ENCODE measurements around the gene CPSF4L. TPM values are rescaled to one million over a fixed set of nuclear protein-coding genes. Genes with fewer than 3 reads are reported as not detected.

Gene CPSF4L
- total RNA-seq, 4 donors from 2014 or later: not detected

GRCh38 chr17:73211745-73212144, 49.9 kb downstream of the CPSF4L start:
- no peak overlapping the region for H3K4me3 ChIP-seq
- H3K4me1 ChIP-seq: no peaks in the 10 kb centered on the region
- H3K27ac ChIP-seq: no peak overlapping the region
- H3K27me3 ChIP-seq: no peaks in the 10 kb centered on the region
- TF ChIP-seq EP300 (IDR thresholded peaks at IDR 0.05) (no peak), POLR2A (IDR thresholded peaks at IDR 0.05) (no peak)
- TF ChIP-seq, protein P1, sequence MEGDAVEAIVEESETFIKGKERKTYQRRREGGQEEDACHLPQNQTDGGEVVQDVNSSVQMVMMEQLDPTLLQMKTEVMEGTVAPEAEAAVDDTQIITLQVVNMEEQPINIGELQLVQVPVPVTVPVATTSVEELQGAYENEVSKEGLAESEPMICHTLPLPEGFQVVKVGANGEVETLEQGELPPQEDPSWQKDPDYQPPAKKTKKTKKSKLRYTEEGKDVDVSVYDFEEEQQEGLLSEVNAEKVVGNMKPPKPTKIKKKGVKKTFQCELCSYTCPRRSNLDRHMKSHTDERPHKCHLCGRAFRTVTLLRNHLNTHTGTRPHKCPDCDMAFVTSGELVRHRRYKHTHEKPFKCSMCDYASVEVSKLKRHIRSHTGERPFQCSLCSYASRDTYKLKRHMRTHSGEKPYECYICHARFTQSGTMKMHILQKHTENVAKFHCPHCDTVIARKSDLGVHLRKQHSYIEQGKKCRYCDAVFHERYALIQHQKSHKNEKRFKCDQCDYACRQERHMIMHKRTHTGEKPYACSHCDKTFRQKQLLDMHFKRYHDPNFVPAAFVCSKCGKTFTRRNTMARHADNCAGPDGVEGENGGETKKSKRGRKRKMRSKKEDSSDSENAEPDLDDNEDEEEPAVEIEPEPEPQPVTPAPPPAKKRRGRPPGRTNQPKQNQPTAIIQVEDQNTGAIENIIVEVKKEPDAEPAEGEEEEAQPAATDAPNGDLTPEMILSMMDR (IDR thresholded peaks at IDR 0.05): no peak
- peaks cover 0 to 58% (median 0%) of the 10 kb centered on the region in 3 donors for H3K36me3 ChIP-seq
- no peak for DNase-seq (ENCODE audit: low spot score in 2 of 2)
- H3K9me3 ChIP-seq: no peaks in the 10 kb centered on the region
- 66 to 75% methylated on average over 13 of the region's 13 CpGs for WGBS, 2 donors

DNA sequence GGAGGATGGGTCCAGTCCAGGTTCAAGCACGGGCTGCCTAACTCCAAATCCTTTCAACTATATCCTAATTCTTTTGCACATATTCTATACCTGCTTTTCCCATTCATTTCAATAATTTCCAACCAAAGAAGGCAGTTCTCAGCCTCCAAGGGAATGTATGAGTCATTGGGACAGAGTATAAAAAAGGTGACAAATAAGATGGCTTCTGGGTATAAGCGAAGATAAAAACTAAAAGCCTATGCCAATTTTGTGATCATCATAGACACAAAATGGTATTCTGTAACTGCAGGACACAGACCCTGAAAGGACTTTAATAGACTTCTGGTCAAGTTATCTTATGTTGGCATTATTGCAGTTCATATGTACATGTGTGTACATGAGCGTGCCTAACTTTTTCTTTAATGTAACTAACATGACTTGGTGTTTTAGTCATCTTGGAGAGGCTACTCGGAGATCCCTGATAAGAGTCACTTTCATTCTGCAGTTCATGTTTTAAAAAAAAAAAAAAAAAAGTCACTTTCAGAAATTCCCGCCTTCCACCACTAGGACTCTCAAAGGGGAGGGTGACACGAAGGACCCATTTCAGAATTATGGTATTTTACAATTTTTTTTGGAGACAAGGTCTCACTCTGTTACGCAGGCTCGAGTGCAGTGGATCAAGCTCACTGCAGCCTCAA, 51.5 kb downstream of the CPSF4L start:
- Histone ChIP-seq H3K27me3 (no peaks in the 10 kb centered on the region), H3K4me3 (no peak overlapping the region), H3K9me3 (no peaks in the 10 kb centered on the region), H3K27ac (no peak overlapping the region), H3K4me1 (no peaks in the 10 kb centered on the region), H3K36me3 (peaks cover 0 to 58% (median 4%) of the 10 kb centered on the region in 3 donors)
- TF ChIP-seq EP300 (IDR thresholded peaks at IDR 0.05): no peak
- no peak for TF ChIP-seq POLR2A (IDR thresholded peaks at IDR 0.05)
- TF ChIP-seq, protein P1 (IDR thresholded peaks at IDR 0.05): no peak
- WGBS, 2 donors: 77 to 82% methylated on average over 8 of the region's 8 CpGs
- DNase-seq (ENCODE audit: low spot score in 2 of 2): no peak

DNA sequence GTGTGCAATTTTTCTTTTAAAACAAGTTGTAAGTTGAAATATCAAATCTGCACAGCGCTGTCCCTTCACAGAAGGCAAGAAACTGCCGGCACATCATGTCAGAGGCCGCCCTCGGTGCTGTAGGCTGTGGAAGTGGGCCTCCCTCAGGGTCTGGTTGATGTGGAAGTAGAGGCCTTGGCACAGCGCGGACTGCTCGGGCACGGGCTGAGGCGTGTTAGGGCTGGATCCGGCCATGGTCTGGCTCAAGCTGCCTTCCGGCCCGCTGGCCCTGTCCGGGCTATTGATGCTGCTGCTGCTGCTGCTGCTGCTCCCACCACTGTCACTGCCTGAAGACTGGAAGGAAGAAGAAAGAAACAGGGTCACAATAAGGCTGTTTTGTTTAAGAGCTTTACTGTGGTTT, 52.2 kb downstream of the CPSF4L start:
- peaks cover 0 to 63% (median 4%) of the 10 kb centered on the region in 3 donors for H3K36me3 ChIP-seq
- no peaks in the 10 kb centered on the region for H3K4me1 ChIP-seq

GRCh38 chr17:73208139-73208827, 53.4 kb downstream of the CPSF4L start:
- no peaks in the 10 kb centered on the region for H3K27me3 ChIP-seq

More for the DNA sequence above, 52.2 kb downstream of the CPSF4L start:
- DNase-seq (ENCODE audit: low spot score in 2 of 2): no peak
- no peak overlapping the region for H3K27ac ChIP-seq
- no peak overlapping the region for H3K4me3 ChIP-seq
- WGBS, 2 donors: 91 to 94% methylated on average over 13 of the region's 13 CpGs
- TF ChIP-seq, protein P1 (IDR thresholded peaks at IDR 0.05): no peak
- no peak for TF ChIP-seq EP300 (IDR thresholded peaks at IDR 0.05)
- TF ChIP-seq POLR2A (IDR thresholded peaks at IDR 0.05): no peak
- H3K9me3 ChIP-seq: no peaks in the 10 kb centered on the region
- no peaks in the 10 kb centered on the region for H3K27me3 ChIP-seq

More at GRCh38 chr17:73208139-73208827, 53.4 kb downstream of the CPSF4L start:
- H3K4me1 ChIP-seq: no peaks in the 10 kb centered on the region
- DNase-seq (ENCODE audit: low spot score in 2 of 2): no peak
- H3K27ac ChIP-seq: no peak overlapping the region
- TF ChIP-seq, protein P1 (IDR thresholded peaks at IDR 0.05): no peak
- TF ChIP-seq EP300 (IDR thresholded peaks at IDR 0.05) (no peak), POLR2A (IDR thresholded peaks at IDR 0.05) (no peak)
- H3K9me3 ChIP-seq: no peaks in the 10 kb centered on the region
- 92 to 94% methylated on average over 16 of the region's 16 CpGs for WGBS, 2 donors
- peaks cover 0 to 74% (median 10%) of the 10 kb centered on the region in 3 donors for H3K36me3 ChIP-seq
- H3K4me3 ChIP-seq: no peak overlapping the region

Data from tibial nerve (tissue), 4 donors.